HL-60/S4 treated with retinoic acid at 250 ng/mL for 4 days and 3 days (cell line): Measurements from ENCODE around the gene ALG12.
"Not testable (repeated sequence)": the region's sequence is repeated elsewhere in the genome, so short reads cannot be mapped to it uniquely, and the experiment has no call there.

Experiments
- in situ Hi-C: fragments of 300-500 bp; cut with MboI; formaldehyde crosslinking; loops from 2 replicates; pipeline ENCODE4 v1.7.0; 2022; ENCODE audit warnings: low sequenced_read_pairs

ALG12 gene

DNA sequence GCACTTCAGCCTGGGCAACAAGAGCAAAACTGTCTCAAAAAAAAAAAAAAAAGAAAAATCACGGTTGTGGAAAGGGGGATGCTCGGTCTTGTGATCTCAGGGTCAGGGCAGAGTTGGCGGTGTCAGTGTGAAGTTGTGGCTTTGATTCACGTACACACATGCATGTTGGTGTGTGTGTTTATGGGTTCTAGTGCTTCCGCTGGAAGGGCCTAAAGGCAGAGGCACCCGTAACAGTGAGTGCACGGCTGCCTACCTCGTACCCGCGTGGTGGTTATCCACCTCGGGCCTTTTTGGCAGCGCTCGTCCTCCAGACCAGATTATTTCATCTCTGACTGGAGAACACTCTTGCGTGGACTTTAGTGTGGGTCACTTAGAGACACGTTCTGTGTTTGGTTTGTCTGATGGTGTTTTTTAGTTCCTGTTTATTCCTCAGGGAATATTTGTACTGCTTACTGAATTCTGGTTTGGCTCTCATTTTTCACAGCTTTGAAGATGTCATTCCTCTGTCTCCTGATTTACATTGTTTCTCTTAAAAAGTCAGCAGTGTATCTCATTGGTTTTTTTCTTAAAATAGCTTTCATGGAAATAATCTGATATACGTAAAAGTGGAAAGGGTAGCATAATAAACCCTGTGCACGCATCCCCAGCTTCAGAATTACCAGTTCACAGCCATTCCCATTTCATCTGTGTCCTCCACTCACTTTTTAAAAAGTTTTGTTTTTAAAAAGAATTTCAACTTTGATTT lies 49.0 kb downstream of the ALG12 start:
- in situ Hi-C loops, result no loop called here

DNA sequence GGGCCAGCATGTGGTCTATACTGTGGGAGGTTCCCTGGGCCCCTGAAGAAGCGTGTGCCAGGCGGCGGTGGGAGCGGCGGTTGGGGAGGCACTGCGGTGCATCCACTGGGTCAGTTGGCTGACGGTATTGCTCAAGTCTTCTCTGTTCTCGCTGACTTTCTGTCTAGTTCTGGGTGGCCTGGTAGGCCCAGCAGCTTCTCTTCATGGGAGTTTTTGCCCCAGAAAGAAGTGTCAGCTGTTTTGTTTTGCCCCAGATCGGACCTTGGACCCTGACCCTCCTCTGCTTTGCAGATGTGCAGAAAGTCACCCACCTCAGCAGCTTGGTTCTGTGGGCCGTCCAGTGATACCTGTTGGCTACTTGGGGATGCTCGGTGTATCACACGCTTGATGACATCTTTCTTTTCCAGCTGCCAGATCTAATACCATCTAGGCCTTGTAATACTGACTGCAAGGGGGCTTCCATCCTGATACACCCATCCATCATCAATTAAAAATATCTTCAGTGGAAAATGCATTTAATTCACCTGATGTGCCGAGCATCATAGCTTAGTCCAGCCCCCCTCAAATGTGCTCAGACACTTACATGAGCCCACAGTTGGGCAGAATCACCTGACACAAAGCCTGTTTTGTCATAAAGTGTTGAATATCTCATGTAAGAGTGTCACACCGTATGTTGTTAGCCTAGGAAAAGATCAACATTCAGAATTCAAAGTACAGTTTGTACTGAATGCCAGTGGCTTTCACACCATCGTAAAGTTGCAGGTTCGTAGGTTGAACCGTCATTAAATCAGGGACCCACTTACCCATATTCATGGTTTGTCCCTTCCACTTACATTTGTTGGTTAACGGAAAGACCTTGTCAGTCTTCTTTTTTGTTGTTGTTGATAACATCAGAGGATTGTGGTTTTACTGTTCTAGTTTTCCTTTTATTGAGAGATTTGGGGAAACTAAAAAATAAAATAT lies 50.7 kb downstream of the ALG12 start:
- in situ Hi-C loops, result no loop called here

DNA sequence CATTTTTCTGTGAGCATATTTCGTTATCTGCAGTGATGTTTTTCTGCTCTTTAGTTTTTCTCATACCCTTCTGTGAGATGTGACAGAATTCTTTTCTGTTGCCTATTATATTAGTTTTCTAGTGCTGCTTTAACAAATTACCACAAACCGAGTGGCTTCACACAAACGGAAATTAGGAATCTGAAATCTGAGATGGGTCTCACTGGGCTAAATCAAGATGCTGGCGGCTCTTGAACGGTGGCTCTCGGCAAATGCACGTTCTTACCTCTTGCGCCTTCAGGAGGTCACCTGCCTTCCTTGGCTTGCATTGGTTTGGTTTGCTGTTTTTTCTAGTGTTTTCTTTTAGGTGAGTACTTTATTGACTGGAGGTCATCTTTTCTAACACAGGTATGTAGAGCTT lies 51.6 kb downstream of the ALG12 start:
- in situ Hi-C loops, result no loop called here

DNA sequence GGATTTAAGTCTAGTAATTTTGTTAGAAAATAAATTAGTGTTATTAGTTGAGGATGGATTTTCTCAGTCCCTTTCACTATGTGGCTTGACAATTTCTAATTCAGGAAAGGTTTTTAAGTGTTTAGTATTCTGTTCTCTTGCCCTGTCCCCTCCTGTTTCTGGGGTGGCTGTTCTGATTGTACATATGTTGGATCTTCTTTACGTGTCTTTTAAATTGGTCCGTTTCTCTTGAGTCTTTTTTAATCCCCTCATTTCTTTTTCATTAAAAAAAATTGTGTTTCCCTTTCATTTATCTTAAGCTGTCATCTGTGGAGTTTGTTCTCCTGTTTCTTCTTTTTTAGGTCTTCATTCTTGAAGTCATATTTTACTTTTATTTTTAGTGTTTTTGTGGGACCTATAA lies 52.1 kb downstream of the ALG12 start:
- in situ Hi-C loops, result no loop called here

DNA sequence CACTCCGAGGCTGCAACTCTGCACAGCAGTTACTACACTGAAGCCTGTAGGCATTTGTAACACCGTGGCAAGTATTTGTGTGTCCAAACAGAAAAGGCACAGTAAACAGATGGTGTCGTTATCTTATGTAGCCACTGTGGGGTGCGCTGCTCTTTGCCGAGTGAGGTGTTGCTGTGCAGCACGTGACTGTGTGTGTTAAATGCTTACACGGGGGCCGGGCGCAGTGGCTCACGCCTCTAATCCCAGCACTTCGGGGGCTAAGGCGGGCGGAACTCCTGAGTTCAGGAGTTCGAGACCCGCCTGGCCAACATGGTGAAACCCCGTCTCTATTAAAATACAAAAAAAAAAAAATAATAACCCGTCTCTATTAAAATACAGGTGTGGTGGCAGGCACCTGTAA lies 53.1 kb downstream of the ALG12 start:
- in situ Hi-C loops, result no loop called here

DNA sequence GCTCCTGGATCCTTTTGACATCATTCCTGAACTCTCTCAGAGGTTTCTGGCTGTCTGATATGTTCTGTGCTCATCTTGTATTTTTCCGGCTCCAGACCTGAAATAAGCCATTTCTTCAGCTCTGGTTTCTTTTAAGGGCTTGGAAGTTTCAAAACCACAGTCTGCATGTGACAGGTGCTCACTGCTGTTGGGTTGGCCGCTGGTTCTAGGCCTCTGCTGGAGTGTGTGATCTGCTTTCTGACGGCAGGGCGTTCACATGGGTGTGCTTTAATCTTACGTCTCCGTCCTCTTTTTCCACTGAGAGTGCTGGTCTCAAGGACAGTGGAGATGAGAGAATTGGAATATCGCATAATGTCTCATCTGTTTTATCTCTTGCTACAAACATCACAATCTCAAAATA lies 54.3 kb downstream of the ALG12 start:
- in situ Hi-C loops, result no loop called here

DNA sequence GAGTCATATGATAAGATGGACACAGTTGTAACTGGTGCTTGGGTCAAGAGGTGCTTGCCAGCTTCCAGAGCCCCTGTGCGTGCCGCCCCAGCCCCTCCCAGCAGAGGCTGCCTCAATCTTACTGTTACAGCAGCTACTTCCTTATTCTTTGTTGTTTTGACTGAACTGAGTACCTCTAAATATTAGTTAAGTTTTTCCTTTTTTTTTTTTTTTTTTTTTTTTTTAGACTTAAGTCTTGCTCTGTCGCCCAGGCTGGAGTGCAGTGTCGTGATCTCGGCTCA lies 55.8 kb downstream of the ALG12 start:
- in situ Hi-C loops, result no loop called here

DNA sequence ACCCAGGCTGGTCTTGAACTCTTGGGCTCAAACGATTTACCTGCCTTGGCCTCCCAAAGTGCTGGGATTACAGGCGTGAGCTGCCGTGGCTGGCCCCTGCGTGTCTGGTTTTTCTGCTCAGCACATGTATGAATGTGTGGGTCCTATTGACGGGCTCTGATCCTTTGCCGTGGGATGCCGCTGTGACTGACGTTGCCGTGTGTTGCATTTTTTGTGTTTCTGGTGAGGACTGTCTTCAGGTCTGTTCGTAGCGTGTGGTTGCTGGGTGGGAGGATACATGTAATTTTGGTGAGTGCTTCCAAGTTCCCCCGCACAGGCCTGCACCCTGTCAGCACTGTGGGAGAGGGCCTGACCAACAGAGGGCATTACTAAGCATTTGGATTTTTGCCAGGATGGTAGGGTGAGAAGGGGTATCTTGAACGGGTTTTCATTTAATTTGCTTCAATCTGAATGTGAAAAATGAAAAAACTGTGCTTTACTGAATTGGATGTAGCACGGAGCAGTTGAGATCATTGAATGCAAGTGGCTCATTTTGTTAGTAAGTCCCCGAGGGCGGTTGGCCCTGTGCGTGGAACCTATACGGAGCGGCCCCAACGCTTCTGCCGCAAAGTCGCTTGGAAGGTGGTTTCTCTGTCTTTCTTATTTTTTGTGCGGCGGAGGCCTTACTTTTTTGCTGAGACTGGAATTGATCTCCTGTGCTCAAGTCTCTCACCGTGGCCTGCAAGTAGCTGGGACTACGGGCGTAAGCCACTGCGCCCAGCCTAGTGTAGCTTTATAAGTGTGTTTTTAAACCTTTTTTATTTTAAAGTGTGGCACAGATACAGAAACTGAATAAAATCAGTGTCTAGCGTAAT lies 56.4 kb downstream of the ALG12 start:
- in situ Hi-C loops, result no loop called here

DNA sequence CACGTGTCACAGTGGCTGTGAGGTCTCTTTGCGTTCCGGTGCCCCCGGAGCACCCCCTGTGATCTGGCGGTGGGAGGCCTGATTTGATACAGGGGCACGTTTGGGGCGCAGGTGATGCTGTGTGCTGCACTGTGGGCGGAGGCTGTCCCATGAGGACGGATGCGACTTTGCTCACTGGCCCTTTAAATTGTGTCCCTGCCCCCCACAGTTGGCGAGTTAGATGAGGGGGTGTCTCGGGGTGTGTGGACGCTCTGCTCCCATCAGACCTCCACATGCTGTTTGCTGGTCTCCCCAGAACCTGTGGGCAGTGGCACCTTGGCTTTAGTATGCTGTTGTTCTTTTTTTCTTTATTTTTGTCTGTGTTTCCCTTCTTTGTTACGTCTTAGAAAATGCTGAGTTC lies 59.4 kb downstream of the ALG12 start:
- in situ Hi-C loops, result no loop called here

DNA sequence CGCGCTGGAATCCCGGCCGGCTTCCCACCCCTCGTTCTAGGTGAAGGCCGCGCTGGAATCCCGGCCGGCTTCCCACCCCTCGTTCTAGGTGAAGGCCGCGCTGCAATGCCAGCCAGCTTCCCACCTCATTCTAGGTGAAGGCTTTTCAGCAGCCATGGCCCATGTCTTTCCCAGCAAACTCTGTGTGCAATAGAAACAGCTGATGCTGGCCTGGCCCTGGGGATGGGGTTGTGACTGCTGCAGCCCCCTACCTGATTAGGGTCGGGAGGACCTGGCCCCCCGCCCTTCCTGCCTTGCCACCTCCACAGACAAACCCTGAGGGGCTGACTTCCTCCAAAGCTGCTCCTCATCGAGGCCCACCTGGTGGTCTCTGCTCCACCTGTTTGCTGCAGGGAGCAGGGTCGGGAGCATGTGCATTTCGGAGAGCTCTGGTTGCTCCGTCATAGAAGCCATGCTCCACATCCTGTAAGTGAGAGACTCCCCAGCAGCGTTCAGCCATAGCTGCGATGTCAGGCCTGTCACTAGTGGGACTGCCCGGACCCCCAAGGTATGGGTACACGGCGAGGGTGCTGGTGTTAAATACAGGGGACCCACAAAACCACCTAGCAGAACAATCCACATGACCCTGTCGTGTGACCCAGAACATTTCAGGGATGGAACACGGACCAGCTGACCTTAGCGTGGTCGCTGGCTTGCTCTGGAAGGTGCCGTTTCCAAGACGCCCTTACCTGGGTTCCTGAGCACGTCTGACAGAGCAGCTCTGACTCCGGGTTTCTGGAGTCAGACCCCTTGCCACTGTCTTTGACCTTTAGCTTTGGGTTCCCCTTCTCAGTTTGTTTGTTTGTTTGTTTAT lies 61.2 kb downstream of the ALG12 start:
- in situ Hi-C loops, result no loop called here

DNA sequence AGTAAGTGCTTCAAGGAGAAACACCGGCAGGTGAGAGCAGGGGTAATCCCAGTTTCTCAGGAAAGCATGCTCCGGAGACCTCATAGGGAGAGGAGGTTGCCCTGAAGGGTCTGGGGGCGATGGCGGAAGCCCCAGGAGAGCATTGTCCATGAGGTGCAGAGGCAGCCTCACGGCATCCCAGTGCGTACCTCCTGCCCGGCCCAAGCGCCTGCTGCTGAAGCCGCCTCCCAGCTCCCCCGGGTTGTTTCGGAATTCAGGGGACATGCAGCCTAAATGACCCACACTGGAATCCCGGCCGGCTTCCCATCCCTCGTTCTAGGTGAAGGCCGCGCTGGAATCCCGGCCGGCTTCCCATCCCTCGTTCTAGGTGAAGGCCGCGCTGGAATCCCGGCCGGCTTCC lies 61.9 kb downstream of the ALG12 start:
- in situ Hi-C loops, result no loop called here

DNA sequence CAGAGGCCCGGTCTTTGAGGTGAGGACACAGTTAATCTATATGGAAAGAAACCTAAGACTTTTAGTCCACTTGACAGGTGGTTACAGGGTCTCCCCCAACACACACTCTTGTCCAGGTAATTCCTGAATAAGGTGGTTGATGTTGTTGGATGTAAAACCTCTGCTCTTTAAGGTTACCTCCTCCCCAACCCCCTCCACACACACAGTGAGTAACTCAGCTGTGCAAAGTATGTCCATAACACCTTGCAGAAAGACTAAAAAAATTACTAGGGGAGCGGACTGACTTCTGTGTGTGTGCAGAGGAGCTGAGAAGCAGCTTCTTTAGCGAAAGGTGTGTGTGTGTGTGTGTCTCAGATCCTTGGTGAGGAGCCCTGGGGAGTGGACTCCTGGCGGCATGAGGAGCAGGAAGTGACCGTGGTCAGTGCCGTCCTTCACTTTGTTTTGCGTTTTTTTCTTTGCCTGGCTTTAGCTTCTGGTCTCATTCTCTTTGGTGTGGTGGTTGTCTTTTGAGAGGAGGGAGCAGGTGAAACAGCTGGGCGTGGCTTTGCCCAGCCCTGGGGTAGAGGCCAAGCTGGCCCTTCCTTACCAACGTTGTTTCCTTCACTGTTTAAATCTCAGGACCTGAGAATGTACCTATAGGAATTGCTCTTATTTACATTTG lies 62.9 kb downstream of the ALG12 start:
- in situ Hi-C loops, result no loop called here

DNA sequence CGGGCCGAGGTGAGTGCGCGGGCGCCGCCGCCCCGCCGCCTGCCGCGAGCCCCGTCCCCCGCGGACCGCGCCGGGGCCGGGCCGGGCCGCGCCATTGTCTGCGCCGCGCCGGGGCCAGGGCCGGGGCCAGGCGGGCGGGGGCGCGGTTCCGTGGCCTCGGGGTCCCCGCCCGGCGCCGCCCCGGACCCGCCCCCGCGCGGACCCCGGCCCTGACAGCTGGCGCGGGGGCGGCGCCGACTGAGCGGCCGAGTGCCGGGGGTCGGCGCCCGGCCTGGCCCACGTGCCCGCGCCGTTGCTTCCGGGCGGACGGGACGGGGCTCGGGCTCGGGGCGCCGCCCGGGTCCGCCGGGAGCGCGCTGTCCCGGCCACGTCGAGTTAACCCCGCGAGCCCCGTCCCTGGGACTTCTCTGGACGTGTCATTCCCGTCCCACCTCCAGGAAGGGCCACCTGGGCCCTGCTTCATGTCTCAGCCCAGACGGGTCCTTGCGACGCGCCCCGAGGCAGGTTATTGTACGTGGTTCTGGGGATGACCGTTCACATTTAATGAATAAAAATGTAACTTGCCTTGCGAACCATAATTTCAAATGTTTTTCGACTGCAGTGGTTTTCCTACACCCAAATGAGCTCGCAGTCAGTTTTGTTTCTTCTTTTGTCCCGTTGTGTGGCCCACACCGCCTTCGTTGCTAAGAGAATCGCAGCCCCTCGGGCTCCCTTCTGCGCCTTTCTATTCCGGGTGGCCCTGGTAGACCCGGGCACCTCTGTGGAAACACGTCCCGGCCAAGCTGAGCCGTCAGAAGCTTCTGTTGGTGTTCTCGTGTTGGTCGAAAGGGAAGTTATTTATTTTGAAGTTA lies 64.0 kb downstream of the ALG12 start:
- in situ Hi-C loops, result no loop called here

DNA sequence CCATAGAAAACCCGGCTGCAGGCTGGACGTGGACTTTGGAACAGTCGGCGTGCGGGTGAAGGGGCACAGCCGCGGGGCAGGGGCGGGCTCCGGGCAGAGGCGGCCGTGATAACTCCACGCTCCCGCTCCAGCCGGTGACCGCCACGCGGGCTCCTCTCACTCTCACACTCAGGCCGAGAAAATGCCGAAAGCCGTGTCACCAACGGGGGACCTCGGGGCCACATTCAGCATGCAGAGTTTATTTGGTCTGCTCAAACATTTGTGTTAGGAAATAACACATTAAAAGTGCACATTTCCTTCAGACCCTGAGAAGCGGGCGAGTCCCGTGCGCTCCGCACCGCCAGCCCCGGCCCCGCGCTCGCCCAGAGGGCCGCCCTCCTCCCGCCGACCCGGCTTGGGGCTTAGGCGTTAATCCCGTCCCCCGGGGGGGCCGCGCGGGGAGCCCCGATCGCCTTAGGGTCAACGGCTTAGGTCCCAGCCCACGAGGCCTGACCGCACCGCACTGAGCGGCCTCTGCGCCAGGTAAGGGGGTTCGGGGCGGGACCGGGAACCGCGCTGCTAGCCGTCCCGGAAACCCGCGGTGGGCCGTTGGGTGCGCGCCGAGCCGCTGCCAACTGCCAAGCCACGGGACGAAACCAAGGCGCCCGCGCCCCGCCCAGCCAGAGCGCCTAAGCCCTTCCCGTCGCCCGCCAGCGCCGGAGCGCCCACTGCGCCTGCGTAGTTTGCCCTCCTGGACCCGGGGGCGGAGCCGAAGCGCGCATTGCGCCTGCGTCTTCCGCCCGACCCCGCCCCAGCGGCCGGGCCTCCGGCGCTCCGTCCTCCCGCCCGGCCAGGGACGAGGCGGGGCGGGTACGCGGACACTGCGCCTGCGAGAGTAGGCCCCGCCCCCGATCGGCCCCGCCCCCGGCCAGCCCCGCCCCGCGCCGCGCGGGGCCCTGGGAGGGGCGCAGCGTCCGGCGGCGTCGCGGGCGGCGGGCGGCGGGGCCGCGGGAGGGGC lies 65.0 kb downstream of the ALG12 start, which contains the start of gene ZBED4:
TSS of gene ZBED4 (plus strand) at position 947 of the 997 bp plus-strand sequence. CDS start 29,819 bp downstream, outside the sequence.
- in situ Hi-C loops, result no loop called here

DNA sequence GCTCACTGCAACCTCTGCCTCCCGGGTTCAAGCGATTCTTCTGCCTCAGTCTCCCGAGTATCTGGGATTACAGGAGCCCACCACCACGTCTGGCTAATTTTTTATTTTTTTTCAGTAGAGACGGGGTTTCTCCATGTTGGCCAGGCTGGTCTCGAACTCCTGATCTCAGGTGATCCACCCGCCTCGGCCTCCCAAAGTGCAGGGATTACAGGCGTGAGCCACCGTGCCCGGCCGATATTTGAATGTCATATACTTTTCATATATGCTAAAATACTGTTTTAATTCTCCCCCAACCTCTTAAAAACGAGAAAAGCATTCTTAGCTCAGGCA lies 65.7 kb downstream of the ALG12 start:
- in situ Hi-C loops, result not testable (repeated sequence)

DNA sequence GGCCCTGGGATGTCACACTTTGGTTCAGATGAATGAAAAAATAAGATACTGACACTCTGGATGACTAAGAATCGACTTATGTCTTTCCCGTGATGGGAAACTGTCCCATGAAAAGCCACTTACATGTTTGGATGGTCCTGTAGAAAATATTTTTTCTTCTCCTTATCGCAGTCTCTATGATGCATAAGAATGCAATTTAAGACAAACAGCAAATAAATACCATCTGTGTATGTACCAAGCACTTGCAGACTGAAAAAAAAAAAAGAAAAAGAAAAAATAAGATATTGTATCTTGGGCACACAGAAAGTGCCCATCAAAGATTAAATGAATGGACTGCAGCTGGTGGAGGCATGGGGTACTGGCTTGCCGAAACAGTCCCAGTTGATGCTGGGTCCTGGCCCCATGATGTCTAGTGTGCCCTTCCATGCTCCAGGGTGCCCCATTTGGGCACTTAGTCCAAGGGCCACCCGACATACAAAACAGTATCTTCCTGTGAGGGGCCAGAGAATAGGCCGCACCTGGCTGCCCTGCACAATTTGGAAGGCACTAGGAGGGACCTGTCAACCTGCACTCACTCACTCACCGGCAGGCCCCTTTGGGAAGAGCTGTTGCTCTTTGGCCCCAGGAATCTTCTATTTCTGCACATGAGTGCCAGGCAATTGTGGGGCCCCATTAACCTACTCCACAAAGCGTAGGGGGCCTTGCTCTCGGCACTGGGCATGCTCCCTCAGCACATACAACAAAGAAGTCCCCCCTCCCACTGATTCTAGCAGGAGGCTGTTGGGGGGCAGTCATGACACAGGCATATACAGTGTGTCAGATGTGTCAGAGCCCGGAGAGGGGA lies 67.1 kb downstream of the ALG12 start:
- in situ Hi-C loops, result no loop called here
